HEK293T (cell line): ENCODE results near the gene EHMT2.

Source experiments
- ARNT ChIP-seq: fragments of 450-650 bp; IDR thresholded peaks from 2 replicates; pipeline ENCODE4 v1.6.1; 2017; ENCODE audit warnings: mild to moderate bottlenecking
- BHLHE40 ChIP-seq: fragments of 450-650 bp; IDR thresholded peaks from 2 replicates; pipeline ENCODE4 v1.6.1; 2016; ENCODE audit warnings: mild to moderate bottlenecking, moderate library complexity, borderline replicate concordance
- CTBP1 ChIP-seq: fragments of 450-650 bp; IDR thresholded peaks from 2 replicates; pipeline ENCODE4 v1.6.1; 2016; ENCODE audit warnings: borderline replicate concordance
- ELF4 ChIP-seq: fragments of 450-650 bp; IDR thresholded peaks from 2 replicates; pipeline ENCODE4 v1.6.1; 2017; ENCODE audit warnings: antibody characterized with exemption
- FOXK2 ChIP-seq: fragments of 450-650 bp; IDR thresholded peaks from 2 replicates; pipeline ENCODE4 v1.6.1; 2016; ENCODE audit warnings: mild to moderate bottlenecking
- FOXM1 ChIP-seq: fragments of 450-650 bp; IDR thresholded peaks from 2 replicates; pipeline ENCODE4 v1.6.1; 2017; ENCODE audit warnings: mild to moderate bottlenecking, borderline replicate concordance
- HDGF ChIP-seq: fragments of 450-650 bp; IDR thresholded peaks from 2 replicates; pipeline ENCODE4 v1.6.1; 2017; ENCODE audit warnings: antibody characterized with exemption, borderline replicate concordance
- LEF1 ChIP-seq: fragments of 450-650 bp; IDR thresholded peaks from 2 replicates; pipeline ENCODE4 v1.6.1; 2017; ENCODE audit warnings: mild to moderate bottlenecking, borderline replicate concordance
- PKNOX1 ChIP-seq: fragments of 450-650 bp; IDR thresholded peaks from 2 replicates; pipeline ENCODE4 v1.6.1; 2016
- SP1 ChIP-seq: fragments of 450-650 bp; IDR thresholded peaks from 2 replicates; pipeline ENCODE4 v1.6.1; 2017
- SUZ12 ChIP-seq: fragments of 450-650 bp; IDR thresholded peaks from 2 replicates; pipeline ENCODE4 v1.6.1; 2016; ENCODE audit warnings: mild to moderate bottlenecking
- ZNF384 ChIP-seq: fragments of 450-650 bp; IDR thresholded peaks from 2 replicates; pipeline ENCODE4 v1.6.1; 2016

DNA sequence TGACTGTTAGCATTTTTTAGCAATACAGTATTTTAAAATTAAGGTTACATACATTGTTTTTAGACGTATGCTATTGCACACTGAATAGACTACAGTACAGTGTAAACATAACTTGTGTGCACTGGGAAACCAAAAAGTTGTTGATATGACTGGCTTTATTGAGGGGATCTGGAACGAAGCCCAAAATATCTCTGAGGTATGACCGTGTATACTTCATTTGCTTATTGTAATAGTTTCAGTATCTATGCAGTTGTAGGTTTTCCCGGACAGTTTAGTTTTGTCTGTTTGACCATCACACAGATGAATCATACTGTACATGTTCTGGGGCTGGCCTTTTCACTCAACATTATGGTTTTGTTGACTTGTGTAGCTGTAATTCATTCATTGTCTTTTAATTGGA is 11.3 kb upstream of the EHMT2 start:
- TF ChIP-seq SP1, result no peak
- no peak for TF ChIP-seq FOXM1
- no peak for TF ChIP-seq LEF1
- TF ChIP-seq BHLHE40, result no peak
- no peak for TF ChIP-seq ELF4
- TF ChIP-seq FOXK2, result no peak
- TF ChIP-seq ARNT, result no peak
- no peak for TF ChIP-seq HDGF
- TF ChIP-seq ZNF384, result no peak
- TF ChIP-seq CTBP1, result no peak
- TF ChIP-seq PKNOX1, result no peak
- no peak for TF ChIP-seq SUZ12
